OCI-LY7 (cell line): Measurements from ENCODE around the gene PPP1R27.

Experiments used
- EZH2phosphoT487 ChIP-seq: fragments of 200-600 bp; sonication (generic); IDR thresholded peaks from 2 replicates; pipeline ENCODE4 v1.6.1; 2018; ENCODE audit warnings: low read depth, borderline replicate concordance, mild to moderate bottlenecking, mixed run types, antibody characterized with exemption, low read length, moderate library complexity, mixed read lengths
- TF ChIP-seq, protein P1 (sequence below): fragments of 200-600 bp; sonication (generic); conservative IDR thresholded peaks from 2 replicates; pipeline ENCODE4 v1.5.1; 2014; ENCODE audit warnings: mild to moderate bottlenecking, antibody characterized with exemption, low read length, moderate library complexity, mixed read lengths

DNA sequence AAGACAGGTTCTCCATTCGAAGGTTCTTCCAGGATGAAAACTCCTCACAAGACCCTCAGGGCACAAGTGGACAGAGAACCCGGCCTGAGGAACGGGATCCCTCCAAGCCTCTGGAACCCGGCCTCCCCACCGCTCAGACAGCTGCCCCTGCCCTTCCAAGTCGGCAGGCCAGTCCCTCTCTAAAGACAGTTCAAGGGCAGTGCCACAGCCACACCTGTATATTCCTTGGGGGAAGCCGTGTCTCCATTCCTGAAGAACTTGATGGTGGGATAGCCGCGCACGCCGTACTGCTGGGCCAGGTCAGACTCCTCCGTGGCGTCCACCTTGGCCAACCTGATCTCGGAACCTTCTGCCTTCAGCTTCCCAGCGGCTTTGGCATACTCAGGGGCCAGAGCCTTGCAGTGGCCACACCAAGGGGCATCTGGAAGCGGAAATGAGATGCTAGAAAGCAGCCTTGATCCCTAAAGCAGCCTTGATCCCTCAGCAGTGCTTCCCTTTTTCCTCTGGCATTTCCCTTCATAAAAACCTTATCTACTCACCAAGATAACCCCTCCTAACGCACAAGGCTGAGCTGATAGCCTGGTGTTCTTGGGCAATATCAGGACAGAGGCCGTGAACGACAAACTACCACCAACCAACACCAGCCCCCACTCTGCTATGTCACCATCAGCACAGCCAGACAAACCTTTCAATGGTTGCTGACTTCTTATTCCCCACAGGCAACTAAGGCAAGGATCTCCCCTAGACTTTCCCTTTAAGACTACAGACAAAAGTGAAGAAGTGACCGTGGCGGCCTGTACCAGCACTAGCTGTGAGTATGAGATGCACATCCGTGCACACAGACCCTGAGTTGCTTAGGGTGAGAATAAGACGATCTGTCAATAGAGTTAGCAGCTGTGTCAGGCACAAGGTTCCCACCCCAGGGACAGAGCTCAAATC lies 24.4 kb upstream of the PPP1R27 start:
- TF ChIP-seq, protein P1, sequence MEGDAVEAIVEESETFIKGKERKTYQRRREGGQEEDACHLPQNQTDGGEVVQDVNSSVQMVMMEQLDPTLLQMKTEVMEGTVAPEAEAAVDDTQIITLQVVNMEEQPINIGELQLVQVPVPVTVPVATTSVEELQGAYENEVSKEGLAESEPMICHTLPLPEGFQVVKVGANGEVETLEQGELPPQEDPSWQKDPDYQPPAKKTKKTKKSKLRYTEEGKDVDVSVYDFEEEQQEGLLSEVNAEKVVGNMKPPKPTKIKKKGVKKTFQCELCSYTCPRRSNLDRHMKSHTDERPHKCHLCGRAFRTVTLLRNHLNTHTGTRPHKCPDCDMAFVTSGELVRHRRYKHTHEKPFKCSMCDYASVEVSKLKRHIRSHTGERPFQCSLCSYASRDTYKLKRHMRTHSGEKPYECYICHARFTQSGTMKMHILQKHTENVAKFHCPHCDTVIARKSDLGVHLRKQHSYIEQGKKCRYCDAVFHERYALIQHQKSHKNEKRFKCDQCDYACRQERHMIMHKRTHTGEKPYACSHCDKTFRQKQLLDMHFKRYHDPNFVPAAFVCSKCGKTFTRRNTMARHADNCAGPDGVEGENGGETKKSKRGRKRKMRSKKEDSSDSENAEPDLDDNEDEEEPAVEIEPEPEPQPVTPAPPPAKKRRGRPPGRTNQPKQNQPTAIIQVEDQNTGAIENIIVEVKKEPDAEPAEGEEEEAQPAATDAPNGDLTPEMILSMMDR: no peak
- TF ChIP-seq EZH2phosphoT487: no peak
